NCI-H2107 treated with DMSO at 0.1 percent for 48 hours (cell line): ENCODE results near the gene ATG5.
"Not testable (repeated sequence)": the region's sequence is repeated elsewhere in the genome, so short reads cannot be mapped to it uniquely, and the experiment has no call there.

ENCODE experiments used
- DNase-seq: peaks from one replicate; lab custom pipeline; 2025; ENCODE audit not compliant: unreplicated experiment; lab: John Stamatoyannopoulos, UW

Gene ATG5

DNA sequence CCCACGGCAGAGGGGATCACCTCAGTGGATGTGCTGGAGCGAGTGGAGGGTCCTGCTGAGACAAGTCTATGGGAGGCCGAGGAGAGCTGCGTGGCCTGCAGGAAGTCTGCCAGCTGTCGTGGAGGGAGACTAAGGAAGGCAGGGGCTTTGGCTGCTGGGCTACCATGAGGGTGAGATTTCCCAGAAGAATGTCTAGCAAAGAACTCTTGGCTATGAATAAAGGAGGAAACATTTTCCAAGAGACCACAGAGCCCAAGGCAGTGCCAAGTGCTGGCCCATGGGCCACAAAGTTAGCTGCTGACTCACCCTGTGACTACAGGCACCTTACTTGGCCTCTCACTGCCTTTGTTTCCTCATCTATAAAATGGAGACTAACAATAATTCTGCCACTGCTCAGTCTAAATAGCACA, 166.0 kb downstream of the ATG5 start:
- DNase-seq, result no peak

DNA sequence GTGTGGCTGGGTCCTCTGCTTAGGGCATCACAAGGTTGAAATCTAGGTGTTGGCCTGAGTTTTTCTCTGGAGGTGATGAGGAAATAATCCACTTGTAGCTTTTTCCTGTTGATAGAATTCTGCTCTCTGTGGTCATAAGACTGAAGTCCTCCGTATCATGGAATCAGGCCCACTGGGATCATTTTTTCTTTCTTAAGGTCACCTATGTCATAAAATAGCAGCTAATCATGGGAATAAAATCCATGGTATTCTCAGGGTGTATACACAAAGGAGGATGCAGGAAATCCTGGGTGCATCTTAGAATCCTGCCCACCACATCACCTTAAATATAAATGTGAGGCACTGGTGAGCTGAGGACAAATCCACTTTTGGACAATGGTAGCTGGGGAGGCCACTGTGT, 166.7 kb downstream of the ATG5 start:
- DNase-seq, result no peak

DNA sequence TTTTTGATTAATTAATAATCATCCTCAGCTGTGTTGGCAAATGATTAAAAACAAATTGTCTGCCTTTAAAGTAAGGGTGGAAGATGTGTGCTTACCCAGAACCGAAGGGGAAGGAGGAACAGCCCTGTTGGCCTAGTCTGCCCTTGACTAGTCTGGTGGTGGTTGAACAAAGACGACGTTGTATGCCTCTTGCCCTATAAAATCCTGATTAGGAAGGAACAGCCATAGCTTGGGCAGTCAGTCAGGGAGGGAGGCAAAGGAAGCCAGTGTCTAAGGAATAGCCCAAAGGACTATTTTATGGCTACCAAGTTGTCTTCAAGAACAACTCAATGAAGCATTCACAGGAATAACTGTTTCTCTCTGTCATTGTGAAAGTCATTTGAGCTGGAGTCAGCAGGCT, 168.7 kb downstream of the ATG5 start:
- DNase-seq, result no peak

DNA sequence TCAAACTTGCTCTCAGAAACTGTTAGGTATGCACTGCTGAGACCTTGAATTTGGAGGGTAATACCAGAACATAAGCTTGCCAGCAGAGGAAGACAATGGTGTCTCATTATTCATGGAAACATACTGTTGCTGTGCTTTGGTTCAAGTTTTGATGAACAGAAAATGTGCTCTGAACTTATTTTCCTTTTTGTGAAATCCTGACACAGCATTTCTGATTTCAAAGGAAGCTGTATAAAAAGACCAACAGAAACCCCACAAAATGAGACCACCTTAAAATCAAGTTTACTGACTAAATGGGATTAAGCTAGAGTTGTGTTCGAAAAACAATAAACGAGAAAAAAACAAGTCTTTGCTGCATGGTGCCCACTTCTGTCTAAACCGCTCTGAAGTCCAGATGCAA, 169.1 kb downstream of the ATG5 start:
- DNase-seq, result no peak

DNA sequence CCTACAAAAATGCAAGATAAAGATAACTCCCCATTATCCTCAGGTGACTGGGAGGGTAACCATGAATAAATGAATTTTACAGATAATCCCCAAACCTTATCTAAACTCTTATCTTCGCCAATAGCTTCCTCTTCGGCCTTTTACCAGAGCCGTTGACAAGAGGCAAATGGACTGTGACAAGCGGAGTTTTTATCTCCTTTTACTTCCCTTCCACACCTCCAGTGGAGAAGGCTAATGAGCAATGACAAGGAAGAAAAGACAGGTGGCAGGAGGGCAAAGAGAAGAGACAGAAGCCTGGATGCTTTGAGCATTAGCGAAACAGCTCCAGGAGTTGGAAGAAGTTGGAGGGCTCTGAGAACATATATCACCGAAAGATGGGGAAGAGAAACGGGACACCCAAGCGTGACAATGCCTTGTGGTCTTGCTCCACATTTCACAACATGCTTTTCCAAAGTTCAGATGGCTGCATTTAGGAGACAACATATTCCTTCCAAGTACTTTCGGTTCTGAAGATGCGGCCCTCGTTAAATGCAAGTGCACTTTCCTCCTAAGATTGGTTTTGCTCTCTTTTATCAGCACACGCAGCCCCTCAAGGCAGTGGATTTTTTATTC, 170.2 kb downstream of the ATG5 start:
- DNase-seq, result no peak

DNA sequence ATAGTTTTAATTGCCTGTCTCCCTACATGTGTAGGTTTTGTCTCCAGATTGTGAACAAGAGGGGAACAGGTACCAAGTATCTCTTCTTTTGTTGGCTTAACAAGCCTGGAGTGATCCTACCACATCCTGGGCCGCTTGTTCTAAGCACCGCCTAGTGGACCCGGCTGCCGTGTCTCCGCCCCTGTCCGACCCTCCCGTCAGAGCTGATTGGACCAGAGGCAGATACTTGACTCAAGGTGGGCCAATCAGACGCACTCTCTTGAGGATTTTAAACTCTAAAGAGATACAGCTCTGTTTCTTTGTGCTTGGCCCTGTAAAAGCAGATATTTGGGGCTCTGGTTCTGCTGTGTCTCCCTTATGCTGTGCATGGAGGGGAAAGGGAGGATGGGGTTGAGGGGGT, 171.2 kb downstream of the ATG5 start:
- DNase-seq, result no peak

DNA sequence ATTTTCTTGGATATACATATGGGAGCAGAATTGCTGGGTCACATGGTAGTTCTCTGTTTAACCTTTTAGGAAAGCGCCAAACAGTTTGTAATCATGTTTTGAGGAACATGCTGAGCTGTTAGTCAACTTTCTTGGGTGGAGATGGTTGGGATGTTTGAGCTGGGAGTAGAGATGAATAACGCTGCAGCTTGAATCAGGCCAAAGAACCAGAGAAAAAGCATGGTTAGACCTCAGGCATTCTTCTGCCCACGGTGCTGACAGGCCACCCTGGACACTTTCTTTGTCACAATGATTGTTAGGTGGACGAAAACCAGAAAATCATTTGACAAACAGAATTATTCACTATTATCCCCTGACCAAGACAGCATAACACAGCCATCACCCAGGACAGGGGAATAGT, 172.6 kb downstream of the ATG5 start:
- no peak for DNase-seq

DNA sequence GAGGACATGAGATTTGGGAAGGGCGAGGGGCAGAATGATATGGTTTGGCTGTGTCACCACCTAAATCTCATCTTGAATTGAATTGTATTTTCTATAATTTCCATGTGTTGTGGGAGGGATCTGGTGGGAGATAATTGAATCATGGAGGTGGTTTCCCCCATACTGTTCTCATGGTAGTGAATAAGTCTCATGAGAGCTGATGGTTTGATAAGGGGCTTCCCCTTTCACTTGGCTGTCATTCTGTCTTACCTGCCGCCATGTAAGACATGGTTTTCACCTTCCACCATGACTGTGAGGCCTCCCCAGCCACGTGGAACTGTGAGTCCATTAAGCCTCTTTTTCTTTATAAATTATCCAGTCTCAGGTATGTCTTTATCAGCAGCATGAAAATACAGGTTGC, 173.1 kb downstream of the ATG5 start:
- not testable (repeated sequence) for DNase-seq

DNA sequence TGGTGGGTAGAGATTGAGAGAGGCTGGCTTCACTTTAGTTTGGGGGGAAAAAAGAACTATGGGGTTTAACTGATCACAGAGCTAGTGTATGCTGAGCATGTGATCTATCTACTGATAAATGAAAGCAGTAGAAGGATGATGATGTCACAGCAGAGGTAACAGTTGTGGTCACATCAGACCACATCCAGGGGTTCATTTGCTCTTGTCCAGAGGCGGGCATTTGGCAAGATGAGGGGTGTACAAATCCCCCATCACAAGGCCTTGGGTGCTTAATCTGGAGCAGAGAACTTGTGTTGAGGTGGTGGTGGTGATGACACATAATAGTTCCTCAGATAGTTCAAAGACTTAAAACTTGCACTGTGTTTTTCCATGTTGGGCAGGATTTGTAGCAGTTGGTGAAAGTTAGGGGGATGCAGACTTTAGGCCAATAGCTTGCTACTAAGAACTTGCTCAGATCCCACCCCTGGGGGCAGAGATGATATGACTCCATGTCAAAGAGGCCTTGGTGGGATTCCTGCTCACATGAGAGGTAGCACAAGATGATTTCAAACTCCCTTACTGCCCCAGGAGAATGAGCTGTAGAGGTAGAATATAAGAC, 176.0 kb downstream of the ATG5 start:
- no peak for DNase-seq

DNA sequence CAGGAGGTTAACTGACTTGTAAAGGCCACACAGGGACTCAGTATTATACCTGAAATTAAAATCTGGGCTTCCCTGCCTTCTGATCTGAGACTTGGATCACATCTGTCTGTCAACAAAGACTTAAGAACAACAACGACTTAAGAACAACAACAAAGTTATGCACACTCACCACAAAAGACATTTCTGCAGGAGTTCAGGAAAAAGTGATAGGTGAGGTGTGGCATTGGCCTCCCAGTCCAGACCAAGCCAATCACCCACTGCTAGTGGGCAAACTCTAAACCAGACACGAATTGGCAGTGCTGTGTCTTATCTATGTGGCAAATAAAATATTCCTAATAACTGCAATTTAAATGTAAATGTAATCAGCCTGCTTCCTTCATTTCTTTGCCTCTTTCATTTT, 178.1 kb downstream of the ATG5 start:
- no peak for DNase-seq

DNA sequence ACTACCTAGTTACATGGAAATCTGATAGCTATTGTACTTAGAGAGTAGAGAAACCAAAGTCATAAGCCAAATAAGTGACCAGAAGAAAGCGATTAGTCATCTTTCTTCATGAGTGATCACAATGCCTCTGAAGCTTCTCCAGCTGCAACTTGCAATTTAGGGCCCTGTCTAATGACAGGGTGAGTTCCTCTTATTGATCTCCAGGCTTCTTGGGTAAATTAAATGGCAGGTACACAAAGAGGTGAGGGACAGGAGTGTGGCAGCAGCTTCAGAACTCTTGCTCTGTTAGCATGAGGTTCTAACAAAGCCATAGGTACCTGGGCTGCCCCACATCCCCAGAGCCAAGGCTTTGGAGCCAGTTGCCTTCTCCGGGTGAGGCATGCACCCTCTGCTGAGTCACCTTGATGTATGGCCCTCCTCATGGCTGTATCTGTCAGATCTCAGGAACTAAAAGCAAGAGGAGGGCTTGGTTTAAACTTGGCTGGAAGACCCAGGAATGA, 178.7 kb downstream of the ATG5 start:
- DNase-seq, result no peak

DNA sequence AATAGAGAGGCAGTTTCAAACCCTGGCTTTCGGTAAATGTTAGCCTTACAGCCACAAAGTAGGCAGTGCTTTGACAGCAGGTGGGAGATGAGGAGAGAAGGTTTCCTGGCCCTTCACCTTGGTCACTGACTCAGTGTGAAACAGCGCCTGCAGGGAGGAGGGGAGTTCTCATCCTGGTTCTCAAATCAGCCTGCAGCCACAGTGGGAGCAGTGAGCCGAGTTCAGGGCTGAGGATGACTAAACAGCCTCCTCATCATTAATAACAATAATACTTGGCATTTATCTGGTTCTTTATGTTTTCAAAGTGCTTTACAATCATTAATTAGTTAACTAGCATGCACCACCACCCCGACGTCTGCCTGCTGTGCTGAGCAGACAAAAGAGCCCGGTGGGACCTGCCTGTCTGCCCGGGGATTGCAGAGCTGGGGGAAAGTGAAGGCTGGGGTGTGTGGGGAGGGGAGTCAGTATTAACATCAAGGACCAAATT, 179.8 kb downstream of the ATG5 start:
- DNase-seq, result no peak

DNA sequence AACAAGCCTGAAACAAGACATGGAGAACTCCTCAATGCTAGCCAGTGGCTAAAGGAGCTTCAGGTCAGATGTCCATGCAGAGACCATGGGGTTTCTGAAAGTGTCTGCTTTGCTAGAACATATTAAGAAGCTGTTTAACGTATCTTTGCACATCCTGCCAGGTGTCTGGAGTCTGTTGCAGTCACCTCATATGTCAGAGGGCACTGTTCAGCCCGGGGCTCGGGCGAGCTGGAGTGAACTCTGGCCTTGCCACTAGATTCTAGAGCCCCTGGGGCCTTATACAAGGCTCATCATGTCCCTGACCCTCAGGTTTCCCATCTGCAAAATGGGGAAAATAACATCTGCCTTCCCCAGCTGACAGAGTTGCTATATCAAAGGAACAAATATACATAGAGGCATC, 180.4 kb downstream of the ATG5 start:
- DNase-seq, result no peak

DNA sequence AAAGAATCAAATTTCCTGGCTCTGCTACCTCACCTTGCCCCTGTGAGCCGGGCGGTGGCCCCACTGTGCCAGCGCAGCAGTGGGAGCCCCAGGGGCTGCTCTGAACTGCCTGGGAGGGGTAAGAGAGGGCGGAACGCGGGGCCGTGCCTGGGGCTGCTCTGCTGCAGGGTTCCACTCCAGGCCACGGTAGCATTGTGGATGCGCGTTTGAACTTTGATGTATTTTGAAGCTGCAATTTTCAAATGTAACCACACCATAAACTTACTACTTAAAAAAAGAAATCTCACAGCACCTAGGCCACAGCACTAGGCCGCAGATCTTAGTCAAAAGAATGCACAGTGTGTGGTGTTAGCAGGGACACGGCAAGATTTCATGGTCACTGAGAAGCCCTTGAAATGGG, 181.9 kb downstream of the ATG5 start:
- DNase-seq, result no peak

DNA sequence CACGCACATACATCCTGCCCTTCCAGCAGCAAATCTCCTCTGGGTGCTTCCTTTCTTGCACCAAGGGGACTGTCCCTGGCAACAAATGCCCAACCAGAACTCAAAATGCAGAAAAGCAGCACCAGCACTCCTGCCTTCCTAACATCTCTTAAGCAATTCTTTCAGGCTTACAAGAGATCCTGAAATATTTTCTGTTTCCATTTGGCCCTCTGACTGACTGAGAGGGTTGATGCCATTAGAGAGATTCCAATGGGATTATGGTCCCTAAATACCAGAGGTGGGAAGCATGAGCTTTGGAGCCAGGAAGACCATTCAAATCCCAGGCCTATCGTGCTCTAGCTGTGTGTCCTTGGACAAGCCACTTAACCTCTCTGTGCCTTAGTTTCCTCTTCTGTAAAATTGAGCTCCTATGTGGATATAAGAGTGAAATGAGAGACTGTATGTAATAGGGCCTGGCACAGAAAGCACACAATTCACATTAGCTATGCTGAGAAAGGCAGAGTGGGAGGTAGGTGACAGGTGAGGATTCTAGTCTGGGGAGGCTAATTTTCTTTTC, 182.6 kb downstream of the ATG5 start:
- DNase-seq, result no peak

DNA sequence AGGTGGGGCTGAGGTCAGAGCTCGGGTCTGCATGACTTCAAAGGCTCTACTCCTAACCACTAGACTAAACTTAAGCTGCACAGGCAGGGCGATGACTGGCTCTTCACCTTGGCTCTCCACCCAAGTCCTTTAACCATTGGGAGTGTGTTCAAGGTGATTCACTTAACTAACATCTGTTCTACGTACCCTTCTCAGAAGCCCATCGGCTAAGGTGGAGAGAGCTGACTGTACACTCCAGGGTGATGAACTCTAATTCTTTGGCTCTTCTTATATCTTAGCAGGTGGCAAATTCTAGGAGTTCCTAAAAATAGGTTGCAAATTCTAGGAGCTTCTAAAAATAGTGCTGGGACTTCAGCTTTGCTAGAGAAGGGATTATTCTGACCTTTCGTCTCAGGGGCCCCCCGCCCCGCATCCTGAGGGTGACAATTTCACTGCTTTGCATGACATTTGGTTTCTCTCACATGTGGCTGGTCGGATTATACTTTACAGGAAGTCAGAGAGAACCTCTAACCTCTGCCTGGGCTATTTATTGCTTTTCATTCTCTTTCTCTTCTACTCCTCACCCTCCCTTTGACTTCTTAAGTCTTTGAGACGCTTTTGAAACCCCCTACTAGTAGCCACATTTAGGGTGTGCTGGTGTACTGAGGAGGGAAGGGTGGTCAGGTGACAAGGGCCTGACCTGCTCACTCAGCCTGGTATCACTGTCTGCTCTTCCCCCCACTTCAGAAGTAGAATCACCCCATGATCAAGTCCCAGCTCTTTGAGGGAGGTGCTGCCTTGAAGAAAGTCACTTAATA, 183.9 kb downstream of the ATG5 start:
- no peak for DNase-seq

DNA sequence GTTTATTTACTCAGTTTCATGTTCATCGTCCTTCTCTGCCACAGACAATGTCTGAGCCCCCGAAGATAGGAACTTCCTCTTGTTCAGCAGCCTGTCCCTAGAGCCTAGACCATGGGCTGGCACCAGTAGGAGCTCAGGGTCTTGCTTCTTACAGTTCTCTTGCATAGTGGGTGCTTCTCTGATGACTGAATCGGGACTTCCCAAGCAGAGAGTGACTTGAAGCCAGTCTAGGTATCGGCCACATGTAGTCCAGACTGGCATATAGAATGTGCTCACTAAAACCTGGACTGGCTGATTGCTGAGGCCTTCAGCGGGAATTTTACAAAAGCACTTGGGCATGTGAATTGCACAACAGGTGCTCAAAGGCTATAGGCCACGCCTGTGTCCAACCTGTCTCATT, 187.4 kb downstream of the ATG5 start:
- no peak for DNase-seq

DNA sequence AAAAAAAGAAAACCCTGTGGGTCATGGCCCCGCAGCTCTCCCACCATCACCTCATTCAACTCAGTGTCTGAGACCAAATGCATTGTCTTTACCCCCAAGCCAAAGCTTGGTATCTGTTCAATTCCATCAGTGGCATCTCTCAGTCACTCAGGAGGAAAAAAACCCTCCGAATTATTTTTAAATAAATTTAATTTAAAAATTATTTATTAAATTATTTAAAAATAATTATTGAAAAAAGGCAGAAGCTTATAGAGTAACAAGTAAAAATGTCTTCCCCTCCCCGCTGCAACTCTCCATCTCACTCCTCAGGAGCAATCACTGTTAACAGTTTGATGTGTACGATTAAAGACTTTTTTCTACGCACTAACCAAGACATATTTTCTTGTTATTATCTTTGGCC, 188.7 kb downstream of the ATG5 start:
- DNase-seq, result no peak

DNA sequence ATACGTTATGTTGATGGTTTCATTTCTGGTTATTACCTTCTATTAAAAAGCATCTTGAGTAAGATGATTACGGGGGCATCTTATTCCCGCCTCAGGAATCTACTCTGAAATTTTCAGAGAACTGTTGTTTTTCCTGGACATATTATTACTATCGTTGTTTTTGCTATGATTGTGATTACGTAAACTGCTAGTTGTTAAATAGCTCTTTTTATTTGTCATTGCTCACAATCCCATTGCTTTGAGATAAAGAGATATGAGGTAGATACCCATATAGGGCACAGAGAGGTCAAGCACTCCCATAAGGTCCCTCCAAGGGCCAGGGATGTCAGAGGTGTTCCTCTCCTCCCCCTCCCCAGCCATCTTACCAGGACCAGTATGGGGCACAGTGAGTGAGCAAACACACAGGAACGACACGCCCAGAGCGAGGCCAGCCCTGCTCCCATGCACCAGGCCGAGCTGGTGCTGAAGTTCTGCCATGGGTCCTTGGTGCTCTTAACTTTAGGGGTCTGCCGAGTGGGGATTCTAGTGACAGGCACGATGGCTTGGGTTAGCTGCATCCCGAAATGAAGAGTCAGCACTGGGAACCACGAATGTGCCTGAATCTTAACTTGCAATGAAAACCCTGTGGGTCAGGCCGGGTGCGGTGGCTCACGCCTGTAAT, 189.5 kb downstream of the ATG5 start:
- no peak for DNase-seq

DNA sequence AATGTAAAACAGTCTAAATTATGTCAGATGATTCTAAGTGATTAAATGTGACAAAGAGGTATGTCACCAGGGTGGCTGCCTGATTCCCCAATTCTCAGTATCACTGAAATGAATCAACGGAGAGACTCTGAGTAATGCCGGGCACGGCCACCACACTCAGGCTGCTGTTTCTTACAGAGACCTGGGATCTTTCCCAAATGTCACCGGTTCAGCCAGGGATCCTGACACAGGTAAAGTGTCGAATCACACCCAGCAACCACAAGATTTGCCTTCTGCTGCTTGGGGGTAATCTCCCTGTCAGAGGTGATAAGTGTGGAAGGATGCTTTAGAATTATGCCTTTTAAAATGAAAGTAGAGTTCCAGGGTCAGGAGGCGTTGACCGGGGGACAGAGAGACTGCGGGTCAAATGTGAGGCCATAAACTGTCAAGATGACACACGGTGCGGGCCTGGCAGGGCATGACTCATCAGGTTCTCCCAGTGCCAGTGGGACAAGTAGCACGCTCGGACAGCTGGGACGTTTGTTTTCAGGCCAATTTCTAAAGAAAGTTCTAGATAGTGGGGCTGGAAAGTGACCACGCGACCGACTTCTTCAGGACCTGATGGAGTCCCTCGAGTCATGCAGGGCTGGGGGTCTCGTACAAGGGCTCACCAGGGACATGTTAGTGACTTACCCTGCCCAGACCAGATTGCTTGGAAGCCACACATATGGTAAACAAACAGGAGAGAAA, 190.5 kb downstream of the ATG5 start:
- DNase-seq, result no peak
